ENCODE measurements around the gene GRIP1. TPM values are rescaled to one million over a fixed set of nuclear protein-coding genes. Genes with fewer than 3 reads are reported as not detected.

The GRIP1 gene
- total RNA-seq, 4 donors from 2014 or later: 0.85 to 1.8 TPM; not detected in 2

- no peak for TF ChIP-seq CTCF (IDR thresholded peaks at IDR 0.05; ENCODE audit: low read depth)
Observed at GRCh38 chr12:66607147-66607546, 71.7 kb downstream of the GRIP1 start.

GRCh38 chr12:66605293-66605692 lies 73.6 kb downstream of the GRIP1 start:
- TF ChIP-seq CTCF (IDR thresholded peaks at IDR 0.05; ENCODE audit: low read depth): no peak

GRCh38 chr12:66603981-66604479 lies 74.8 kb downstream of the GRIP1 start:
- no peak for TF ChIP-seq CTCF (IDR thresholded peaks at IDR 0.05; ENCODE audit: low read depth)

- TF ChIP-seq CTCF (IDR thresholded peaks at IDR 0.05; ENCODE audit: low read depth): no peak
Observed at GRCh38 chr12:66603461-66603860, 75.4 kb downstream of the GRIP1 start.

GRCh38 chr12:66602483-66603143 lies 76.3 kb downstream of the GRIP1 start:
- TF ChIP-seq CTCF (IDR thresholded peaks at IDR 0.05; ENCODE audit: low read depth): no peak

- no peak for TF ChIP-seq CTCF (IDR thresholded peaks at IDR 0.05; ENCODE audit: low read depth)
Observed at GRCh38 chr12:66600903-66601302, 78.0 kb downstream of the GRIP1 start.

GRCh38 chr12:66599816-66600215 lies 79.1 kb downstream of the GRIP1 start:
- no peak for TF ChIP-seq CTCF (IDR thresholded peaks at IDR 0.05; ENCODE audit: low read depth)

All from subcutaneous adipose tissue (tissue), 4 donors.